Measurements from ENCODE around the gene NHSL1. TPM values are rescaled to one million over a fixed set of nuclear protein-coding genes. Genes with fewer than 3 reads are reported as not detected.
A peak's percentile ranks its signal among the peaks of the same experiment; 100 is the strongest.

NHSL1 gene
- total and polyA plus RNA-seq, 2 of the 8 experiments (the other 6 are each of a cell fraction or from before 2014, with no cell fraction given) = 7.2 to 32.4 TPM

- TF ChIP-seq RXRA (IDR thresholded peaks at IDR 0.05; ENCODE audit: insufficient read depth, low read depth, low read length) (no peak), ASH2L (IDR thresholded peaks at IDR 0.05; ENCODE audit: low read length) (no peak), GABPA (IDR thresholded peaks at IDR 0.05; ENCODE audit: borderline replicate concordance, insufficient read depth, low read length) (no peak), TCF12 (IDR thresholded peaks at IDR 0.05; ENCODE audit: low read depth, low read length) (no peak), CREB1 (IDR thresholded peaks at IDR 0.05) (no peak), MAX (IDR thresholded peaks at IDR 0.05) (no peak), EGR1 (IDR thresholded peaks at IDR 0.05; ENCODE audit: borderline replicate concordance, low read depth, low read length) (no peak), SIN3A (conservative IDR thresholded peaks at IDR 0.05 in 1 of 2, IDR thresholded peaks at IDR 0.05 in 1 of 2; ENCODE audit: low read depth in 1 of 2, low read length in 2 of 2) (no peak), SRF (IDR thresholded peaks at IDR 0.05; ENCODE audit: low read depth, low read length) (no peak), BRCA1 (IDR thresholded peaks at IDR 0.05; ENCODE audit: low read depth, low read length) (no peak), CBX8 (IDR thresholded peaks at IDR 0.05; ENCODE audit: borderline replicate concordance, low read depth, low read length) (no peak), ZNF274 (IDR thresholded peaks at IDR 0.05; ENCODE audit: borderline replicate concordance, extremely low read depth, low read length) (no peak), HDAC6 (IDR thresholded peaks at IDR 0.05; ENCODE audit: low read depth, low read length) (no peak), USF2 (IDR thresholded peaks at IDR 0.05; ENCODE audit: low read length) (no peak), MAFK (IDR thresholded peaks at IDR 0.05; ENCODE audit: low read depth, low read length) (no peak), SP1 (IDR thresholded peaks at IDR 0.05; ENCODE audit: low read depth, low read length) (no peak), ATF3 (IDR thresholded peaks at IDR 0.05; ENCODE audit: insufficient read depth, low read depth, low read length) (no peak), E2F6 (IDR thresholded peaks at IDR 0.05) (no peak), POU5F1 (IDR thresholded peaks at IDR 0.05; ENCODE audit: low read depth, low read length) (no peak), JUND (IDR thresholded peaks at IDR 0.05; ENCODE audit: low read length) (no peak), POLR2A (IDR thresholded peaks at IDR 0.05; ENCODE audit: control extremely low read depth in 1 of 2, low read depth in 2 of 2, low read length in 2 of 2) (peak in 1 of 2 experiments; percentile 60; a peak in 1 of 3 replicates), TAF7 (optimal IDR thresholded peaks at IDR 0.05; ENCODE audit: borderline replicate concordance, low read depth, low read length) (peak; percentile 98)
Measured at GRCh38 chr6:138500045-138500665, 861 bp upstream of the NHSL1 start (continued).
